H1 (cell line): Measurements from ENCODE around the gene FADS2. TPM values are rescaled to one million over a fixed set of nuclear protein-coding genes. Genes with fewer than 3 reads are reported as not detected.

Source experiments
- ATF2 ChIP-seq: IDR thresholded peaks from 2 replicates; pipeline ENCODE4 v1.6.1; 2012; ENCODE audit warnings: low read length, inconsistent platforms
- SP2 ChIP-seq: IDR thresholded peaks from 2 replicates; pipeline ENCODE4 v1.6.1; 2012; ENCODE audit warnings: mild to moderate bottlenecking, low read length, inconsistent platforms
- TEAD4 ChIP-seq: IDR thresholded peaks from 2 replicates; pipeline ENCODE4 v1.6.1; 2012; ENCODE audit warnings: low read depth, low read length, inconsistent platforms, mixed read lengths
- polyA plus RNA-seq, 7 experiments: library from polyadenylated mRNA; depleted of rRNA in 3 of 7; stranded (reverse) in 5 of 7; unstranded in 2 of 7; fragments of >200 nt in 5 of 7; fragments of 200-250 nt in 2 of 7; gene quantifications; 1 replicate in 5 of 7; 2 replicates in 1 of 7; 4 replicates in 1 of 7; pipeline versions ENCODE4 v1.2.1 to v1.2.3, GENCODE V29; 2011 to 2013; ENCODE audit warnings: missing spikeins in 2 of 7, mixed read lengths in 2 of 7
- total RNA-seq: library from RNA; stranded (reverse); fragmentation: NEBNext Ultra II Directional; extraction: Animal tissue kit (Norgen Biotek cat#: 25700); gene quantifications from 2 replicates; pipeline ENCODE4 v1.2.1, GENCODE V29; 2021
- TF ChIP-seq, protein P1 (sequence below): fragments of 300-600 bp; sonication (generic); IDR thresholded peaks from 2 replicates; pipeline ENCODE4 v1.7.1; 2012; ENCODE audit warnings: low read length, moderate library complexity, mild to moderate bottlenecking, inconsistent platforms; ENCODE audit not compliant: insufficient replicate concordance

FADS2 gene
- total and polyA plus RNA-seq, 2 of the 8 experiments (the other 6 are each of a cell fraction or from before 2014, with no cell fraction given): 499 to 701 TPM

DNA sequence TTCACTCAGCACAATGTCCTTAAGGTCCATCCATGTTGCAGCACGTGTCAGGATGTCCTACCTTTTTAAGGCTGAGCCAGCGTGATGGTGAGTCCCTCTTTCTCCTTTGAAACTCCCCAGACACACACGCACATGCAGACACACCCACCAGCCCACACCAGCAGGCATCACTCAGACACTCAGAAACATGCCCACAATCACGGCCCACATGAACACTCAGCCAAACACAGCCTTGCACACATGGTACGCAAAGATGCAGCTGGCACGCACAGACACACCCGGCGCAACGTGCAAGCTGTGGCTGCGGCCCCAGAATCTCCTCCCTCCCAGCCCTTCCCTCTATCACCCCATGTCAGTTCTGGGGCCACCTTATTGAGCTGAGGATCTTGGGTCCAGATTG lies 55.2 kb downstream of the FADS2 start (continued):
- TF ChIP-seq, protein P1, sequence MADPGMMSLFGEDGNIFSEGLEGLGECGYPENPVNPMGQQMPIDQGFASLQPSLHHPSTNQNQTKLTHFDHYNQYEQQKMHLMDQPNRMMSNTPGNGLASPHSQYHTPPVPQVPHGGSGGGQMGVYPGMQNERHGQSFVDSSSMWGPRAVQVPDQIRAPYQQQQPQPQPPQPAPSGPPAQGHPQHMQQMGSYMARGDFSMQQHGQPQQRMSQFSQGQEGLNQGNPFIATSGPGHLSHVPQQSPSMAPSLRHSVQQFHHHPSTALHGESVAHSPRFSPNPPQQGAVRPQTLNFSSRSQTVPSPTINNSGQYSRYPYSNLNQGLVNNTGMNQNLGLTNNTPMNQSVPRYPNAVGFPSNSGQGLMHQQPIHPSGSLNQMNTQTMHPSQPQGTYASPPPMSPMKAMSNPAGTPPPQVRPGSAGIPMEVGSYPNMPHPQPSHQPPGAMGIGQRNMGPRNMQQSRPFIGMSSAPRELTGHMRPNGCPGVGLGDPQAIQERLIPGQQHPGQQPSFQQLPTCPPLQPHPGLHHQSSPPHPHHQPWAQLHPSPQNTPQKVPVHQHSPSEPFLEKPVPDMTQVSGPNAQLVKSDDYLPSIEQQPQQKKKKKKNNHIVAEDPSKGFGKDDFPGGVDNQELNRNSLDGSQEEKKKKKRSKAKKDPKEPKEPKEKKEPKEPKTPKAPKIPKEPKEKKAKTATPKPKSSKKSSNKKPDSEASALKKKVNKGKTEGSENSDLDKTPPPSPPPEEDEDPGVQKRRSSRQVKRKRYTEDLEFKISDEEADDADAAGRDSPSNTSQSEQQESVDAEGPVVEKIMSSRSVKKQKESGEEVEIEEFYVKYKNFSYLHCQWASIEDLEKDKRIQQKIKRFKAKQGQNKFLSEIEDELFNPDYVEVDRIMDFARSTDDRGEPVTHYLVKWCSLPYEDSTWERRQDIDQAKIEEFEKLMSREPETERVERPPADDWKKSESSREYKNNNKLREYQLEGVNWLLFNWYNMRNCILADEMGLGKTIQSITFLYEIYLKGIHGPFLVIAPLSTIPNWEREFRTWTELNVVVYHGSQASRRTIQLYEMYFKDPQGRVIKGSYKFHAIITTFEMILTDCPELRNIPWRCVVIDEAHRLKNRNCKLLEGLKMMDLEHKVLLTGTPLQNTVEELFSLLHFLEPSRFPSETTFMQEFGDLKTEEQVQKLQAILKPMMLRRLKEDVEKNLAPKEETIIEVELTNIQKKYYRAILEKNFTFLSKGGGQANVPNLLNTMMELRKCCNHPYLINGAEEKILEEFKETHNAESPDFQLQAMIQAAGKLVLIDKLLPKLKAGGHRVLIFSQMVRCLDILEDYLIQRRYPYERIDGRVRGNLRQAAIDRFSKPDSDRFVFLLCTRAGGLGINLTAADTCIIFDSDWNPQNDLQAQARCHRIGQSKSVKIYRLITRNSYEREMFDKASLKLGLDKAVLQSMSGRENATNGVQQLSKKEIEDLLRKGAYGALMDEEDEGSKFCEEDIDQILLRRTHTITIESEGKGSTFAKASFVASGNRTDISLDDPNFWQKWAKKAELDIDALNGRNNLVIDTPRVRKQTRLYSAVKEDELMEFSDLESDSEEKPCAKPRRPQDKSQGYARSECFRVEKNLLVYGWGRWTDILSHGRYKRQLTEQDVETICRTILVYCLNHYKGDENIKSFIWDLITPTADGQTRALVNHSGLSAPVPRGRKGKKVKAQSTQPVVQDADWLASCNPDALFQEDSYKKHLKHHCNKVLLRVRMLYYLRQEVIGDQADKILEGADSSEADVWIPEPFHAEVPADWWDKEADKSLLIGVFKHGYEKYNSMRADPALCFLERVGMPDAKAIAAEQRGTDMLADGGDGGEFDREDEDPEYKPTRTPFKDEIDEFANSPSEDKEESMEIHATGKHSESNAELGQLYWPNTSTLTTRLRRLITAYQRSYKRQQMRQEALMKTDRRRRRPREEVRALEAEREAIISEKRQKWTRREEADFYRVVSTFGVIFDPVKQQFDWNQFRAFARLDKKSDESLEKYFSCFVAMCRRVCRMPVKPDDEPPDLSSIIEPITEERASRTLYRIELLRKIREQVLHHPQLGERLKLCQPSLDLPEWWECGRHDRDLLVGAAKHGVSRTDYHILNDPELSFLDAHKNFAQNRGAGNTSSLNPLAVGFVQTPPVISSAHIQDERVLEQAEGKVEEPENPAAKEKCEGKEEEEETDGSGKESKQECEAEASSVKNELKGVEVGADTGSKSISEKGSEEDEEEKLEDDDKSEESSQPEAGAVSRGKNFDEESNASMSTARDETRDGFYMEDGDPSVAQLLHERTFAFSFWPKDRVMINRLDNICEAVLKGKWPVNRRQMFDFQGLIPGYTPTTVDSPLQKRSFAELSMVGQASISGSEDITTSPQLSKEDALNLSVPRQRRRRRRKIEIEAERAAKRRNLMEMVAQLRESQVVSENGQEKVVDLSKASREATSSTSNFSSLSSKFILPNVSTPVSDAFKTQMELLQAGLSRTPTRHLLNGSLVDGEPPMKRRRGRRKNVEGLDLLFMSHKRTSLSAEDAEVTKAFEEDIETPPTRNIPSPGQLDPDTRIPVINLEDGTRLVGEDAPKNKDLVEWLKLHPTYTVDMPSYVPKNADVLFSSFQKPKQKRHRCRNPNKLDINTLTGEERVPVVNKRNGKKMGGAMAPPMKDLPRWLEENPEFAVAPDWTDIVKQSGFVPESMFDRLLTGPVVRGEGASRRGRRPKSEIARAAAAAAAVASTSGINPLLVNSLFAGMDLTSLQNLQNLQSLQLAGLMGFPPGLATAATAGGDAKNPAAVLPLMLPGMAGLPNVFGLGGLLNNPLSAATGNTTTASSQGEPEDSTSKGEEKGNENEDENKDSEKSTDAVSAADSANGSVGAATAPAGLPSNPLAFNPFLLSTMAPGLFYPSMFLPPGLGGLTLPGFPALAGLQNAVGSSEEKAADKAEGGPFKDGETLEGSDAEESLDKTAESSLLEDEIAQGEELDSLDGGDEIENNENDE: no peak
- TF ChIP-seq ATF2 (no peak), SP2 (no peak), TEAD4 (no peak)
